ENCODE results near the gene SHH.

The SHH gene

GRCh38 chr7:155803418-155804376, 8.6 kb downstream of the SHH start (continued):
- TF ChIP-seq PBX3 (CRISPR knock-in tag; IDR thresholded peaks at IDR 0.05) (no peak), KLF8 (tag by site-specific recombination; IDR thresholded peaks at IDR 0.05) (no peak), KLF16 (tag by site-specific recombination; IDR thresholded peaks at IDR 0.05) (0 out of 2 replicates have a peak, but pooled peaks have one; percentile 51), ZBTB8A (tag by site-specific recombination; IDR thresholded peaks at IDR 0.05) (peak; percentile 67), ZNF175 (tag by site-specific recombination; IDR thresholded peaks at IDR 0.05) (no peak), ZNF549 (tag by site-specific recombination; IDR thresholded peaks at IDR 0.05) (no peak), ZFP37 (tag by site-specific recombination; IDR thresholded peaks at IDR 0.05) (no peak), ZIC2 (tag by site-specific recombination; IDR thresholded peaks at IDR 0.05) (peak; percentile 15; the same call in 1 of the 2 replicates), ZNF423 (tag by site-specific recombination; IDR thresholded peaks at IDR 0.05) (0 out of 2 replicates have a peak, but pooled peaks have one; percentile 23), ZFP41 (tag by site-specific recombination; IDR thresholded peaks at IDR 0.05; ENCODE audit: borderline replicate concordance) (no peak), ZEB2 (tag by site-specific recombination; IDR thresholded peaks at IDR 0.05) (no peak), ZNF664 (tag by site-specific recombination; IDR thresholded peaks at IDR 0.05) (no peak), ZFHX2 (tag by site-specific recombination; conservative IDR thresholded peaks at IDR 0.05) (peak; percentile 67), ZBTB11 (tag by site-specific recombination; conservative IDR thresholded peaks at IDR 0.05; ENCODE audit: low read depth) (no peak), ZNF521 (tag by site-specific recombination; IDR thresholded peaks at IDR 0.05) (no peak), ZNF202 (tag by site-specific recombination; IDR thresholded peaks at IDR 0.05; ENCODE audit: borderline replicate concordance) (no peak; the same call in 1 of the 2 replicates), SP2 (tag by site-specific recombination; IDR thresholded peaks at IDR 0.05) (0 out of 2 replicates have a peak, but pooled peaks have one; percentile 31), ZNF335 (tag by site-specific recombination; conservative IDR thresholded peaks at IDR 0.05) (peak; percentile 68), WT1 (tag by site-specific recombination; IDR thresholded peaks at IDR 0.05) (no peak), ZNF280D (tag by site-specific recombination; IDR thresholded peaks at IDR 0.05) (no peak), ZNF133 (tag by site-specific recombination; IDR thresholded peaks at IDR 0.05) (no peak), ZNF600 (tag by site-specific recombination; IDR thresholded peaks at IDR 0.05) (peak; percentile 48), ZNF266 (tag by site-specific recombination; IDR thresholded peaks at IDR 0.05; ENCODE audit: low read depth) (no peak)
- TF ChIP-seq, protein P1, sequence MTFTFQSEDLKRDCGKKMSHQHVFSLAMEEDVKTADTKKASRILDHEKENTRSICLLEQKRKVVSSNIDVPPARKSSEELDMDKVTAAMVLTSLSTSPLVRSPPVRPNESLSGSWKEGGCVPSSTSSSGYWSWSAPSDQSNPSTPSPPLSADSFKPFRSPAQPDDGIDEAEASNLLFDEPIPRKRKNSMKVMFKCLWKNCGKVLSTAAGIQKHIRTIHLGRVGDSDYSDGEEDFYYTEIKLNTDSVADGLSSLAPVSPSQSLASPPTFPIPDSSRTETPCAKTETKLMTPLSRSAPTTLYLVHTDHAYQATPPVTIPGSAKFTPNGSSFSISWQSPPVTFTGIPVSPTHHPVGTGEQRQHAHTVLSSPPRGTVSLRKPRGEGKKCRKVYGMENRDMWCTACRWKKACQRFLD (tag by site-specific recombination; IDR thresholded peaks at IDR 0.05): no peak
- TF ChIP-seq, protein P2, sequence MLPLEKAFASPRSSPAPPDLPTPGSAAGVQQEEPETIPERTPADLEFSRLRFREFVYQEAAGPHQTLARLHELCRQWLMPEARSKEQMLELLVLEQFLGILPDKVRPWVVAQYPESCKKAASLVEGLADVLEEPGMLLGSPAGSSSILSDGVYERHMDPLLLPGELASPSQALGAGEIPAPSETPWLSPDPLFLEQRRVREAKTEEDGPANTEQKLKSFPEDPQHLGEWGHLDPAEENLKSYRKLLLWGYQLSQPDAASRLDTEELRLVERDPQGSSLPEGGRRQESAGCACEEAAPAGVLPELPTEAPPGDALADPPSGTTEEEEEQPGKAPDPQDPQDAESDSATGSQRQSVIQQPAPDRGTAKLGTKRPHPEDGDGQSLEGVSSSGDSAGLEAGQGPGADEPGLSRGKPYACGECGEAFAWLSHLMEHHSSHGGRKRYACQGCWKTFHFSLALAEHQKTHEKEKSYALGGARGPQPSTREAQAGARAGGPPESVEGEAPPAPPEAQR (tag by site-specific recombination; IDR thresholded peaks at IDR 0.05): no peak
- TF ChIP-seq, protein P3, sequence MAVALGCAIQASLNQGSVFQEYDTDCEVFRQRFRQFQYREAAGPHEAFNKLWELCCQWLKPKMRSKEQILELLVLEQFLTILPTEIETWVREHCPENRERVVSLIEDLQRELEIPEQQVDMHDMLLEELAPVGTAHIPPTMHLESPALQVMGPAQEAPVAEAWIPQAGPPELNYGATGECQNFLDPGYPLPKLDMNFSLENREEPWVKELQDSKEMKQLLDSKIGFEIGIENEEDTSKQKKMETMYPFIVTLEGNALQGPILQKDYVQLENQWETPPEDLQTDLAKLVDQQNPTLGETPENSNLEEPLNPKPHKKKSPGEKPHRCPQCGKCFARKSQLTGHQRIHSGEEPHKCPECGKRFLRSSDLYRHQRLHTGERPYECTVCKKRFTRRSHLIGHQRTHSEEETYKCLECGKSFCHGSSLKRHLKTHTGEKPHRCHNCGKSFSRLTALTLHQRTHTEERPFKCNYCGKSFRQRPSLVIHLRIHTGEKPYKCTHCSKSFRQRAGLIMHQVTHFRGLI (tag by site-specific recombination; IDR thresholded peaks at IDR 0.05): no peak
